Panc1 (cell line): ENCODE measurements around the gene SH3PXD2A. TPM values are rescaled to one million over a fixed set of nuclear protein-coding genes. Genes with fewer than 3 reads are reported as not detected.

Experiments
- ATAC-seq: fragments of 200-7000 bp; cut with Tn5 transposase; 2 replicates; pipeline ENCODE4 v1.9.1; 2020; ENCODE audit warnings: mild to moderate bottlenecking, moderate library complexity
- BruUV-seq: library from RNA; stranded (reverse); fragments of 400-500 nt; replicated peaks from 2 replicates; lab custom pipeline; 2021; lab: Mats Ljungman, UMichigan
- CTCF ChIA-PET: fragments of 300-600 bp; sonication (Branson Sonifier 250); formaldehyde crosslinking; loops from one replicate; lab custom pipeline; 2022; ENCODE audit warnings: antibody characterized with exemption; lab: Charles Lee
- POLR2A ChIA-PET: fragments of 300-600 bp; sonication (Branson Sonifier 250); formaldehyde crosslinking; loops from one replicate; lab custom pipeline; 2022; ENCODE audit warnings: antibody characterized with exemption; lab: Charles Lee
- DNase-seq: peaks from one replicate; pipeline ENCODE4 v3.0.0-alpha.2; 2010; ENCODE audit warnings: low read depth, low spot score
- H3K27ac ChIP-seq: 2 replicates; pipeline ENCODE4 v1.5.1; 2011; ENCODE audit warnings: mild to moderate bottlenecking, low read length, inconsistent platforms
- H3K27me3 ChIP-seq: fragments of 200-500 bp; sonication (Bioruptor generic); 2 replicates; pipeline ENCODE4 v1.6.0; 2014; ENCODE audit warnings: low read length, inconsistent platforms; ENCODE audit not compliant: control insufficient read depth, insufficient read depth
- H3K36me3 ChIP-seq: fragments of 200-500 bp; sonication (Bioruptor generic); 2 replicates; pipeline ENCODE4 v1.5.1; 2014; ENCODE audit warnings: inconsistent platforms, mild to moderate bottlenecking, low read length, moderate library complexity; ENCODE audit not compliant: control insufficient read depth, insufficient read depth
- H3K4me1 ChIP-seq: 2 replicates; pipeline ENCODE4 v1.5.1; 2011; ENCODE audit warnings: inconsistent platforms, mild to moderate bottlenecking, low read length, moderate library complexity; ENCODE audit not compliant: control insufficient read depth, insufficient read depth
- H3K4me3 ChIP-seq, 2 experiments: 2 replicates each; pipeline ENCODE4 v1.5.1; 2011 to 2012; ENCODE audit warnings: low read depth in 2 of 2, low read length in 2 of 2, mild to moderate bottlenecking in 2 of 2, inconsistent platforms in 1 of 2, moderate library complexity in 1 of 2
- H3K9me3 ChIP-seq: fragments of 200-500 bp; sonication (Bioruptor generic); 2 replicates; pipeline ENCODE4 v1.5.1; 2014; ENCODE audit warnings: low read depth, mild to moderate bottlenecking, inconsistent platforms, low read length, moderate library complexity; ENCODE audit not compliant: control insufficient read depth, insufficient read depth
- POLR2AphosphoS5 ChIP-seq: IDR thresholded peaks from 2 replicates; pipeline ENCODE4 v1.6.1; 2012; ENCODE audit warnings: mild to moderate bottlenecking, low read depth, low read length, moderate library complexity
- REST ChIP-seq, 2 experiments: IDR thresholded peaks; 2 replicates each; pipeline ENCODE4 v1.6.1; 2011 to 2012; ENCODE audit warnings: low read depth in 2 of 2, control low read depth in 1 of 2, low read length in 1 of 2, mild to moderate bottlenecking in 1 of 2, moderate library complexity in 1 of 2; ENCODE audit not compliant: insufficient read depth in 1 of 2
- SIN3A ChIP-seq: IDR thresholded peaks from 2 replicates; pipeline ENCODE4 v1.6.1; 2012; ENCODE audit warnings: low read depth, mild to moderate bottlenecking, low read length, moderate library complexity, borderline replicate concordance; ENCODE audit not compliant: insufficient read depth
- TCF7L2 ChIP-seq: IDR thresholded peaks from 2 replicates; pipeline ENCODE4 v1.6.1; 2011; ENCODE audit warnings: mild to moderate bottlenecking, low read depth, low read length, inconsistent platforms
- in situ Hi-C: cut with HindIII; loops from 2 replicates; pipeline ENCODE4 v1.10.0; 2016; ENCODE audit warnings: low sequenced_read_pairs, low pct_unique_long_range_greater_than_20kb
- intact Hi-C: fragments of 100-400 bp; cut with micrococcal nuclease; formaldehyde crosslinking; loops from one replicate; pipeline ENCODE4 v1.10.0; 2022; ENCODE audit not compliant: unreplicated experiment
- total RNA-seq: library from RNA; stranded (reverse); gene quantifications from one replicate; pipeline ENCODE4 v1.2.1, GENCODE V29; 2021; ENCODE audit not compliant: unreplicated experiment
- TF ChIP-seq, protein P1 (sequence below): fragments of 450-650 bp; IDR thresholded peaks from 2 replicates; pipeline ENCODE4 v1.5.1; 2017; ENCODE audit warnings: mild to moderate bottlenecking

Gene SH3PXD2A
- total RNA-seq, 1 experiment from 2014 or later = 5.7 TPM

DNA sequence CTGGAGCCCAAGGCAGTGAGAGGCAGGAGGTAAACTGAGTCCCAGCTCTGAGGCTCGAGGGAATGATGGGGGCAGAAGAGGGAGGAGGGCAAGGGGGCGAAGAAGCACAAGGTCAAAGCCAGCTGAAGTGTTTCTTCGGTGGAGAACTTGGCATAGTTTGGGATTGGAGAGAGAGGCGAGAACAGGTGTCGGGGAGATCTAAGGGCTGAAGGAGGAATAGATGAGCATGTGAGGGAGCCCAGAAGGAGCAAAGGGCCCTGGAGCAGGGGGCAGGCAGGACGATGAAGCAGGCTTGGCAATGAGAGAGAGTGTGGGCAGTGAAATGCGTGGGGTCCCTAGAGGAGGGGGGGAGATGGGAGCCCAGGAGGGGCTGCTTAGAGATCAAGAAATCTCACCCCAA, 35.9 kb downstream of the SH3PXD2A start:
- TF ChIP-seq REST (IDR thresholded peaks at IDR 0.05; ENCODE audit: insufficient read depth in 1 of 2, low read depth in 2 of 2, low read length in 1 of 2) = no peak
- no peak for TF ChIP-seq POLR2AphosphoS5
- no peak for TF ChIP-seq TCF7L2
- no peak for TF ChIP-seq SIN3A
- TF ChIP-seq, protein P1, sequence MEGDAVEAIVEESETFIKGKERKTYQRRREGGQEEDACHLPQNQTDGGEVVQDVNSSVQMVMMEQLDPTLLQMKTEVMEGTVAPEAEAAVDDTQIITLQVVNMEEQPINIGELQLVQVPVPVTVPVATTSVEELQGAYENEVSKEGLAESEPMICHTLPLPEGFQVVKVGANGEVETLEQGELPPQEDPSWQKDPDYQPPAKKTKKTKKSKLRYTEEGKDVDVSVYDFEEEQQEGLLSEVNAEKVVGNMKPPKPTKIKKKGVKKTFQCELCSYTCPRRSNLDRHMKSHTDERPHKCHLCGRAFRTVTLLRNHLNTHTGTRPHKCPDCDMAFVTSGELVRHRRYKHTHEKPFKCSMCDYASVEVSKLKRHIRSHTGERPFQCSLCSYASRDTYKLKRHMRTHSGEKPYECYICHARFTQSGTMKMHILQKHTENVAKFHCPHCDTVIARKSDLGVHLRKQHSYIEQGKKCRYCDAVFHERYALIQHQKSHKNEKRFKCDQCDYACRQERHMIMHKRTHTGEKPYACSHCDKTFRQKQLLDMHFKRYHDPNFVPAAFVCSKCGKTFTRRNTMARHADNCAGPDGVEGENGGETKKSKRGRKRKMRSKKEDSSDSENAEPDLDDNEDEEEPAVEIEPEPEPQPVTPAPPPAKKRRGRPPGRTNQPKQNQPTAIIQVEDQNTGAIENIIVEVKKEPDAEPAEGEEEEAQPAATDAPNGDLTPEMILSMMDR = no peak
- intact Hi-C loops = no loop called here
- no peak overlapping the region for H3K4me3 ChIP-seq
- H3K4me1 ChIP-seq = no peaks in the 10 kb centered on the region
- no peak overlapping the region for H3K27ac ChIP-seq
- in situ Hi-C loops = no loop called here
- no TSS peak for BruUV-seq
- ChIA-PET CTCF (no interaction called here), POLR2A (no interaction called here)
- DNase-seq (no peak), ATAC-seq (no peak)
- no peaks in the 10 kb centered on the region for H3K36me3 ChIP-seq
- no peaks in the 10 kb centered on the region for H3K9me3 ChIP-seq
- H3K27me3 ChIP-seq = no peaks in the 10 kb centered on the region

DNA sequence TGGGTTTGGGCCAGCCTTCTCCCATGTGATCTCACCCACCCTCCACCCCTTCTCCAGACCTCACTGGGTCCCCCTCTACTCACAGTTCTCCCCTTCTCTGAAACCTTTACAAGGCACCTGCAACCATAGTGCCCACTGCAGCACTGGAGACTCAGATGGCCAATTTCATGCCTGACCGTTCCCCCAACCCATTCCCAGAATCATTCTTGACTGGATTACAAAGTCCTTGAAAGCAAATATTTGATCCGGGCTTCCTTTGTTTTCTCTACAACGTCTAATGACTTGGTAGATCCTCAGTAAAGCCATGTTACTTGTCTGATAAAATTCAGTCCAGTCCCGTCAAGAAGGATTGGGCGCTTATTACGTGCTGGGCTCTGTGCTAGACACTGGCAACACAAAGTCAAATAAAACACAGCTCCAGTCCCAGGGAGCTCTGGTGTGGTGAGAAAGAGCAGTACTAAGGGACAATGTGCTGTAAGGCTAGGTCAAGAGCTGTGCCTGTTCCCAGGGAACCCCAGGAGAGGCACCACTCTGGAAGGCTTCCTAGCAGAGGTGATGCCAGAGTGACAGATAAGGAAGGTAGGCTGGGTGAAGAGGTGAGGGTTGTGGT, 36.5 kb downstream of the SH3PXD2A start:
- CTCF ChIA-PET = no interaction called here
- Histone ChIP-seq H3K27ac (no peak overlapping the region), H3K4me3 (no peak overlapping the region), H3K36me3 (no peaks in the 10 kb centered on the region), H3K9me3 (no peaks in the 10 kb centered on the region), H3K27me3 (no peaks in the 10 kb centered on the region), H3K4me1 (no peaks in the 10 kb centered on the region)
- ATAC-seq (no peak; the same call in 1 of the 2 replicates), DNase-seq (no peak)
- BruUV-seq = no TSS peak
- in situ Hi-C loops (no loop called here), intact Hi-C loops (no loop called here)
- TF ChIP-seq, protein P1 = no peak
- no peak for TF ChIP-seq TCF7L2
- no peak for TF ChIP-seq REST (IDR thresholded peaks at IDR 0.05; ENCODE audit: insufficient read depth in 1 of 2, low read depth in 2 of 2, low read length in 1 of 2)
- no peak for TF ChIP-seq SIN3A
- no peak for TF ChIP-seq POLR2AphosphoS5
- POLR2A ChIA-PET = interaction anchor here (0.6 to 0.7 kb wide), 2 partner anchors 43 to 452 kb away, joined by 3 to 16 read pairs; no protein-coding TSS in a partner anchor
